WTC11 (cell line): ENCODE data around the gene GLB1L3.

ENCODE experiments used
- CREM ChIP-seq: sonication (generic); formaldehyde crosslinking; IDR thresholded peaks from 2 replicates; pipeline ENCODE4 v1.8.1; 2022; ENCODE audit warnings: mild to moderate bottlenecking, missing genetic modification reagents, moderate library complexity
- IRF2 ChIP-seq: sonication (generic); formaldehyde crosslinking; IDR thresholded peaks from 2 replicates; pipeline ENCODE4 v1.8.0; 2022; ENCODE audit warnings: low read depth, missing genetic modification reagents, borderline replicate concordance
- NFE2L1 ChIP-seq: sonication (generic); formaldehyde crosslinking; IDR thresholded peaks from 2 replicates; pipeline ENCODE4 v1.8.1; 2023; ENCODE audit warnings: missing genetic modification reagents
- TEAD4 ChIP-seq: sonication (generic); formaldehyde crosslinking; IDR thresholded peaks from 2 replicates; pipeline ENCODE4 v1.8.0; 2022; ENCODE audit warnings: mild to moderate bottlenecking, missing genetic modification reagents
- TP53 ChIP-seq: sonication (generic); formaldehyde crosslinking; IDR thresholded peaks from 2 replicates; pipeline ENCODE4 v1.8.1; 2023; ENCODE audit warnings: mild to moderate bottlenecking, missing genetic modification reagents
- TF ChIP-seq, protein P1 (sequence below): sonication (generic); formaldehyde crosslinking; conservative IDR thresholded peaks from 2 replicates; pipeline ENCODE4 v1.8.1; 2023; ENCODE audit warnings: mild to moderate bottlenecking, low read depth, missing genetic modification reagents, moderate library complexity
- TF ChIP-seq, protein P2 (sequence below): sonication (generic); formaldehyde crosslinking; IDR thresholded peaks from 2 replicates; pipeline ENCODE4 v1.8.1; 2022; ENCODE audit warnings: mild to moderate bottlenecking, moderate library complexity, missing genetic modification reagents
- TF ChIP-seq, protein P3 (sequence below): fragments of 200-600 bp; IDR thresholded peaks from 2 replicates; pipeline ENCODE4 v1.8.0; 2022; ENCODE audit warnings: antibody characterized with exemption
- TF ChIP-seq, protein P4 (sequence below): sonication (generic); formaldehyde crosslinking; conservative IDR thresholded peaks from 2 replicates; pipeline ENCODE4 v1.8.1; 2022; ENCODE audit warnings: mild to moderate bottlenecking, missing genetic modification reagents

DNA sequence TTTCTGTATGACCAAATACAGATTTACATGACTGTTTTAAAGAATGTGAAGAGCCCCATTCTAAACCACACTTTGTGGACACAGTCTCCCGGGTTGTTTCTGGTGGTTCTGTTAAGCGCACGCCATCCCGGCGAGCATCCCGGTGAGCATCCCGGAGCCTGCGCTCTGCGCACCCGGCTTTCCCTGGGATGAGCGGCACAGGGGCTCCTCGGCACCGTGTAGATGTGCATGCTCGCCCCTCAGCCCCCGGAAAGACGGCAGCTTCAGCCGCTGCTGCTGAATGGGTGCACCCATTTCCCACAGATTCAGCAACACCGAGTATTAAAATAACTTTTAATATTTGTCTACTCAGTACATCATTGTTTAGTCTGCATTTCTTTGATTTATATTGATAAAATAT lies 91.6 kb downstream of the GLB1L3 start:
- TF ChIP-seq, protein P1, sequence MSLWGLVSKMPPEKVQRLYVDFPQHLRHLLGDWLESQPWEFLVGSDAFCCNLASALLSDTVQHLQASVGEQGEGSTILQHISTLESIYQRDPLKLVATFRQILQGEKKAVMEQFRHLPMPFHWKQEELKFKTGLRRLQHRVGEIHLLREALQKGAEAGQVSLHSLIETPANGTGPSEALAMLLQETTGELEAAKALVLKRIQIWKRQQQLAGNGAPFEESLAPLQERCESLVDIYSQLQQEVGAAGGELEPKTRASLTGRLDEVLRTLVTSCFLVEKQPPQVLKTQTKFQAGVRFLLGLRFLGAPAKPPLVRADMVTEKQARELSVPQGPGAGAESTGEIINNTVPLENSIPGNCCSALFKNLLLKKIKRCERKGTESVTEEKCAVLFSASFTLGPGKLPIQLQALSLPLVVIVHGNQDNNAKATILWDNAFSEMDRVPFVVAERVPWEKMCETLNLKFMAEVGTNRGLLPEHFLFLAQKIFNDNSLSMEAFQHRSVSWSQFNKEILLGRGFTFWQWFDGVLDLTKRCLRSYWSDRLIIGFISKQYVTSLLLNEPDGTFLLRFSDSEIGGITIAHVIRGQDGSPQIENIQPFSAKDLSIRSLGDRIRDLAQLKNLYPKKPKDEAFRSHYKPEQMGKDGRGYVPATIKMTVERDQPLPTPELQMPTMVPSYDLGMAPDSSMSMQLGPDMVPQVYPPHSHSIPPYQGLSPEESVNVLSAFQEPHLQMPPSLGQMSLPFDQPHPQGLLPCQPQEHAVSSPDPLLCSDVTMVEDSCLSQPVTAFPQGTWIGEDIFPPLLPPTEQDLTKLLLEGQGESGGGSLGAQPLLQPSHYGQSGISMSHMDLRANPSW = no peak
- TF ChIP-seq NFE2L1 (no peak), IRF2 (CRISPR knock-in tag) (no peak), TEAD4 (CRISPR knock-in tag) (no peak), CREM (CRISPR knock-in tag) (no peak), TP53 (CRISPR knock-in tag) (no peak)
- TF ChIP-seq, protein P2, sequence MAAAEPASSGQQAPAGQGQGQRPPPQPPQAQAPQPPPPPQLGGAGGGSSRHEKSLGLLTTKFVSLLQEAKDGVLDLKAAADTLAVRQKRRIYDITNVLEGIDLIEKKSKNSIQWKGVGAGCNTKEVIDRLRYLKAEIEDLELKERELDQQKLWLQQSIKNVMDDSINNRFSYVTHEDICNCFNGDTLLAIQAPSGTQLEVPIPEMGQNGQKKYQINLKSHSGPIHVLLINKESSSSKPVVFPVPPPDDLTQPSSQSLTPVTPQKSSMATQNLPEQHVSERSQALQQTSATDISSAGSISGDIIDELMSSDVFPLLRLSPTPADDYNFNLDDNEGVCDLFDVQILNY (CRISPR knock-in tag) = no peak
- TF ChIP-seq, protein P3, sequence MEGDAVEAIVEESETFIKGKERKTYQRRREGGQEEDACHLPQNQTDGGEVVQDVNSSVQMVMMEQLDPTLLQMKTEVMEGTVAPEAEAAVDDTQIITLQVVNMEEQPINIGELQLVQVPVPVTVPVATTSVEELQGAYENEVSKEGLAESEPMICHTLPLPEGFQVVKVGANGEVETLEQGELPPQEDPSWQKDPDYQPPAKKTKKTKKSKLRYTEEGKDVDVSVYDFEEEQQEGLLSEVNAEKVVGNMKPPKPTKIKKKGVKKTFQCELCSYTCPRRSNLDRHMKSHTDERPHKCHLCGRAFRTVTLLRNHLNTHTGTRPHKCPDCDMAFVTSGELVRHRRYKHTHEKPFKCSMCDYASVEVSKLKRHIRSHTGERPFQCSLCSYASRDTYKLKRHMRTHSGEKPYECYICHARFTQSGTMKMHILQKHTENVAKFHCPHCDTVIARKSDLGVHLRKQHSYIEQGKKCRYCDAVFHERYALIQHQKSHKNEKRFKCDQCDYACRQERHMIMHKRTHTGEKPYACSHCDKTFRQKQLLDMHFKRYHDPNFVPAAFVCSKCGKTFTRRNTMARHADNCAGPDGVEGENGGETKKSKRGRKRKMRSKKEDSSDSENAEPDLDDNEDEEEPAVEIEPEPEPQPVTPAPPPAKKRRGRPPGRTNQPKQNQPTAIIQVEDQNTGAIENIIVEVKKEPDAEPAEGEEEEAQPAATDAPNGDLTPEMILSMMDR = no peak
- TF ChIP-seq, protein P4, sequence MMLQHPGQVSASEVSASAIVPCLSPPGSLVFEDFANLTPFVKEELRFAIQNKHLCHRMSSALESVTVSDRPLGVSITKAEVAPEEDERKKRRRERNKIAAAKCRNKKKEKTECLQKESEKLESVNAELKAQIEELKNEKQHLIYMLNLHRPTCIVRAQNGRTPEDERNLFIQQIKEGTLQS = no peak
